GM18951 (cell line): ENCODE results near the gene ATG16L2.
"Not testable (repeated sequence)": the region's sequence is repeated elsewhere in the genome, so short reads cannot be mapped to it uniquely, and the experiment has no call there.

Experiments
- POLR2A ChIP-seq: IDR thresholded peaks from 4 replicates; pipeline ENCODE4 v1.6.1; 2011; ENCODE audit warnings: mild to moderate bottlenecking; ENCODE audit not compliant: insufficient read length, insufficient read depth; ENCODE audit errors: extremely low read depth
- in situ Hi-C: fragments of 300-500 bp; cut with MboI; formaldehyde crosslinking; loops from one replicate; pipeline ENCODE4 v1.12.0; 2022; ENCODE audit warnings: low sequenced_read_pairs, mixed read lengths, inconsistent platforms; ENCODE audit not compliant: unreplicated experiment

ATG16L2 gene

GRCh38 chr11:72842653-72843330, 28.6 kb downstream of the ATG16L2 start:
- no peak for TF ChIP-seq POLR2A
- in situ Hi-C loops: no loop called here

DNA sequence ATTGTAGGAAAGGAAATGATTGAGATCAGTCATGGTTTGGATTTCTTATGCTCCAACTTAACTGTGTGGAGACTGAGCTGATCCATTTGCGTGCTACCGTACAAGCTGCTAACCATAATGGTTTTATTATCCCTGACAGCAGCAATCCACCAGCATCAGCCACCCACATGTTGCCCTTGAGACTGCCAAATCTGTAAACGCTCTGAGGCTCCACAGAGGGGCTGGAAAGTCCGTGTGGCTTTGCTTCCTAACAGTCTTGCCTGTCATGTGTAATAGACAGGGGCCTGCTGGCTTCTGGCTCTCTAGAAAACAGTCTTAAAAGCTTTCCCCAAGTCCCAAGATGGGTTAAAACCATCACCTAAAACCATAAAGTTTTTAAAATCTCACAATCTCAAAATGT, 30.1 kb downstream of the ATG16L2 start:
- in situ Hi-C loops: no loop called here
- TF ChIP-seq POLR2A: no peak

- TF ChIP-seq POLR2A: no peak
- in situ Hi-C loops: no loop called here
These were observed 34.7 kb downstream of the ATG16L2 start for GRCh38 chr11:72848846-72849466.

- in situ Hi-C loops: no loop called here
These were observed 36.6 kb downstream of the ATG16L2 start for GRCh38 chr11:72850832-72851231.

DNA sequence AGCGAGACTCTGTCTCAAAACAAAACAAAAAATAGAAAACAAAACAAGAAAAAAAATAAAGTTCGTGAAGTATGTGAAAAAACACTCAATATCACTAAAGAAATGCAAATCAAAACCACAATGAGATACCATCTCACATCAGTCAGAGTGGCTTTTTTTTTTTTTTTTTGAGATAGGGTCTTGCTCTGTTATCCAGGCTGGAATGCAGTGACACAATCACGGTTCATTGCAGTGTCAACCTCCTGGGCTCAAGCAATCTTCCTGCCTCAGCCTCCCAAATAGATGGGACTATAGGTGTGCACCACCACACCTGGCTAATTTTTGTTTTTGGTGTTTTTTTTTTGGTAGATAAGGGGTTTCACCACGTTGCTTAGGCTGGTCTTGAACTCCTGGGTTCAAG, 37.5 kb downstream of the ATG16L2 start:
- no peak for TF ChIP-seq POLR2A
- in situ Hi-C loops: no loop called here

More at GRCh38 chr11:72850832-72851231, 36.6 kb downstream of the ATG16L2 start:
- no peak for TF ChIP-seq POLR2A

DNA sequence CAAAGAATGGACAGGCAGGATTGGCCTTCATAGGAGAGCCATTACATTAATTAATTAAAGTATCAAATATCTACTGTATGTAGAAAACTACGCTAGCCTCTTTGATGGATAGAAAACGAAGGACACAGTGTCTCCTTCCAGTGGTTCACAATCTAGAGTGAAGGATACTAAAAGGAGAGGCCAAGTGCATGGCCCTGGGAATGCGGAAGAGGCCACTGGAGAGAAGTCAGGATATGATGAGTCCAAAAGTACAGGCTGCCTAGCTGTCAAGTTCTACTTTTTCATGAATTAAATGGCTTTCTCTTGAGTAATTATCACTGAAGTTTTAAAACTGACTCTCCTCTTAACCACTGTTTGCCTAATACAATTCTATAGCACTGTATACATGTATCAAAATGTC, 41.9 kb downstream of the ATG16L2 start:
- in situ Hi-C loops: no loop called here
- TF ChIP-seq POLR2A: no peak

GRCh38 chr11:72856551-72857345, 42.5 kb downstream of the ATG16L2 start:
- in situ Hi-C loops: no loop called here
- TF ChIP-seq POLR2A: no peak

GRCh38 chr11:72858267-72858666, 44.1 kb downstream of the ATG16L2 start:
- in situ Hi-C loops: not testable (repeated sequence)

- in situ Hi-C loops: no loop called here
- no peak for TF ChIP-seq POLR2A
These were observed 44.9 kb downstream of the ATG16L2 start for GRCh38 chr11:72859126-72859525.

DNA sequence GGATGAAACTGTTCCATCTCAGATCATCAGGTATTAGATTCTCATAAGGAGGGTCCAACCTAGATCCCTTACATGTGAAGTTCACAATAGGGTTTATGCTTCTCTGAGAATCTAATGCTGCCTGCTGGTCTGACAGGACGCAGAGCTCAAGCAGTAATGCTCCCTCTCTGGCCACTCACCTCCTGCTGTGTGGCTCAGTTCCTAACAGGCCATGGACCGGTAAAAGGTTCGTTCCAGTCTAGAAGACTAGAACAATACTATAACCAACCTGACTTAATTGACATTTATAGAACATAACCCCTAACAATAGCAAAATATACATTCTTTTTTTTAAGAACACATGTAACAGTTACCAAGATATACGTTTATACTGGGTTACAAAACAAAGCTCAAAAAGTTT, 45.8 kb downstream of the ATG16L2 start:
- no peak for TF ChIP-seq POLR2A
- in situ Hi-C loops: no loop called here

GRCh38 chr11:72860592-72860991, 46.4 kb downstream of the ATG16L2 start:
- TF ChIP-seq POLR2A: no peak
- in situ Hi-C loops: no loop called here

DNA sequence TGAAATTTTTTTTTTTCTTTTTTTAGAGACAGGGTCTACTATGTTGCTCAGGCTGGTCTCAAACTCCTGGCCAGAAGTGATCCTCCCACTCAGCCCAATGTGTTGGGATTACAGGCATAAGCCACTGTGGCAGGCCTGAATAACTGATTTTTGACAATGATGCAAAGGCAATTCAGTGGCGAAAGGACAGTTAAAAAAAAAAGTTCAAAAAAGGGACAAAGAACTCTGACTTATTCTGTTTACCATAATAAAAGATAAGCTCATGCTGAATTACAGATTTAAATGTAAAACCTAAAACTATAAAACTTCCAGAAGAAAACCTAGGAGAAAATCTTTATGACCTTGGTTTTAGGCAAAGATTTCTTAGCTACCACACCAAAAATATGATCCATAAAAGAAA, 48.9 kb downstream of the ATG16L2 start:
- in situ Hi-C loops: no loop called here
- TF ChIP-seq POLR2A: no peak

- in situ Hi-C loops: no loop called here
- TF ChIP-seq POLR2A: no peak
These were observed 49.7 kb downstream of the ATG16L2 start for GRCh38 chr11:72863916-72864315.

GRCh38 chr11:72864702-72865655, 50.8 kb downstream of the ATG16L2 start:
- TF ChIP-seq POLR2A: no peak
- in situ Hi-C loops: no loop called here
